Osteoblast (primary cell): ENCODE results near the gene TBC1D8. TPM values are rescaled to one million over a fixed set of nuclear protein-coding genes. Genes with fewer than 3 reads are reported as not detected.
"Not testable (repeated sequence)": the region's sequence is repeated elsewhere in the genome, so short reads cannot be mapped to it uniquely, and the experiment has no call there.

Experiments
- DNase-seq: peaks from one replicate; pipeline ENCODE4 v3.0.0; 2011; ENCODE audit warnings: low spot score, mixed read lengths; ENCODE audit not compliant: insufficient read length; ENCODE audit errors: missing footprints
- H2AFZ ChIP-seq: 2 replicates; pipeline ENCODE4 v1.6.0; 2011; ENCODE audit warnings: mild to moderate bottlenecking, low read length
- H3K27ac ChIP-seq: 2 replicates; pipeline ENCODE4 v1.5.1; 2011; ENCODE audit warnings: mild to moderate bottlenecking, low read depth, low read length, moderate library complexity
- H3K27me3 ChIP-seq: 2 replicates; pipeline ENCODE4 v1.6.0; 2012; ENCODE audit warnings: mild to moderate bottlenecking, control low read depth, inconsistent platforms, low read length, moderate library complexity; ENCODE audit not compliant: insufficient read depth
- H3K36me3 ChIP-seq: 2 replicates; pipeline ENCODE4 v1.5.1; 2011; ENCODE audit warnings: mild to moderate bottlenecking, low read length, control low read depth, moderate library complexity; ENCODE audit not compliant: insufficient read depth
- H3K4me1 ChIP-seq: 2 replicates; pipeline ENCODE4 v1.5.1; 2011; ENCODE audit warnings: mild to moderate bottlenecking, low read length, control low read depth, moderate library complexity; ENCODE audit not compliant: insufficient read depth
- H3K4me2 ChIP-seq: 2 replicates; pipeline ENCODE4 v1.6.0; 2011; ENCODE audit warnings: mild to moderate bottlenecking, low read length; ENCODE audit not compliant: insufficient read depth
- H3K4me3 ChIP-seq: fragments of 200-600 bp; sonication (generic); 3 replicates; pipeline ENCODE4 v1.5.1; 2012; ENCODE audit warnings: mild to moderate bottlenecking, low read length, inconsistent platforms; ENCODE audit not compliant: insufficient read depth
- H3K79me2 ChIP-seq: 2 replicates; pipeline ENCODE4 v1.6.0; 2012; ENCODE audit warnings: mild to moderate bottlenecking, low read length, control low read depth, inconsistent platforms; ENCODE audit not compliant: insufficient read depth
- H3K9me3 ChIP-seq: 2 replicates; pipeline ENCODE4 v1.5.1; 2011; ENCODE audit warnings: low read depth, low read length, control low read depth
- H4K20me1 ChIP-seq: 2 replicates; pipeline ENCODE4 v1.6.0; 2012; ENCODE audit warnings: mild to moderate bottlenecking, low read length, control low read depth; ENCODE audit not compliant: insufficient read depth
- total RNA-seq: library from RNA; depleted of rRNA; stranded (reverse); fragments of >200 nt; gene quantifications from 2 replicates; pipeline ENCODE4 v1.2.3, GENCODE V29; 2012
- TF ChIP-seq, protein P1 (sequence below): IDR thresholded peaks from 2 replicates; pipeline ENCODE4 v1.5.1; 2011; ENCODE audit warnings: mild to moderate bottlenecking, low read depth, low read length, moderate library complexity; ENCODE audit errors: extremely low read depth

The TBC1D8 gene
- total RNA-seq, 1 donor: 13.4 TPM

DNA sequence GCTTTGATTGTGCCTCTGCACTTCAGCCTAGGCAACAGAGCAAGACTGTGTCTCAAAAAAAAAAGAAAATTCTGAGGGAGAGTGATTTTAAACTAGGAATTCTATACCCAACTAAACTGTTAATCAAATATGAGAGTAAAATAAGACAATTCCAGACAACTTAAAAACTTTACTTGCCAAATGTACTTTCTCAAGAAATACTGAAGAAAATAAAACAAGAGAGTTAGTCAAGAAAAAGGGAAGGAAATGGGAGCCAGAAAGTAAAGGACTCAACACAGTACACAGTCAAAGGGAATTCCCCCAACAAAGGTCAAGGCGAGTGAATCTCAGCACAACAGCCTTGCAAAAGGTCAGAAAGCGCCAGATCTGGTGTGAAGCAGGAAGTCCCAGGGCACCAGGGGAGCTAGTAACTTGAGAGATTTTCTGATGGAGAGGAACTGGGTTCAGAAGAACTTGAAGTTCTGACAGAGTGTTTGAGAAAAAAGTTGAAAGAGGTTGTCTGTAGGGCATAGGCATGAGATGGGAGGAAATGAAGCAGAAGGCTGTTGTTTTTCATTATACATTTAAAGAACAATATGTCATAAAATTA, 22.6 kb upstream of the TBC1D8 start:
- no peaks in the 10 kb centered on the region for H3K27me3 ChIP-seq
- TF ChIP-seq, protein P1, sequence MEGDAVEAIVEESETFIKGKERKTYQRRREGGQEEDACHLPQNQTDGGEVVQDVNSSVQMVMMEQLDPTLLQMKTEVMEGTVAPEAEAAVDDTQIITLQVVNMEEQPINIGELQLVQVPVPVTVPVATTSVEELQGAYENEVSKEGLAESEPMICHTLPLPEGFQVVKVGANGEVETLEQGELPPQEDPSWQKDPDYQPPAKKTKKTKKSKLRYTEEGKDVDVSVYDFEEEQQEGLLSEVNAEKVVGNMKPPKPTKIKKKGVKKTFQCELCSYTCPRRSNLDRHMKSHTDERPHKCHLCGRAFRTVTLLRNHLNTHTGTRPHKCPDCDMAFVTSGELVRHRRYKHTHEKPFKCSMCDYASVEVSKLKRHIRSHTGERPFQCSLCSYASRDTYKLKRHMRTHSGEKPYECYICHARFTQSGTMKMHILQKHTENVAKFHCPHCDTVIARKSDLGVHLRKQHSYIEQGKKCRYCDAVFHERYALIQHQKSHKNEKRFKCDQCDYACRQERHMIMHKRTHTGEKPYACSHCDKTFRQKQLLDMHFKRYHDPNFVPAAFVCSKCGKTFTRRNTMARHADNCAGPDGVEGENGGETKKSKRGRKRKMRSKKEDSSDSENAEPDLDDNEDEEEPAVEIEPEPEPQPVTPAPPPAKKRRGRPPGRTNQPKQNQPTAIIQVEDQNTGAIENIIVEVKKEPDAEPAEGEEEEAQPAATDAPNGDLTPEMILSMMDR: no peak
- H3K27ac ChIP-seq: no peak overlapping the region
- no peaks in the 10 kb centered on the region for H3K36me3 ChIP-seq
- H4K20me1 ChIP-seq: no peaks in the 10 kb centered on the region
- no peak overlapping the region for H3K4me3 ChIP-seq
- no peaks in the 10 kb centered on the region for H3K9me3 ChIP-seq
- H3K4me1 ChIP-seq: peaks cover 6% of the 10 kb centered on the region
- no peaks in the 10 kb centered on the region for H3K79me2 ChIP-seq
- DNase-seq: no peak
- H3K4me2 ChIP-seq: no peak overlapping the region
- no peak overlapping the region for H2AFZ ChIP-seq

DNA sequence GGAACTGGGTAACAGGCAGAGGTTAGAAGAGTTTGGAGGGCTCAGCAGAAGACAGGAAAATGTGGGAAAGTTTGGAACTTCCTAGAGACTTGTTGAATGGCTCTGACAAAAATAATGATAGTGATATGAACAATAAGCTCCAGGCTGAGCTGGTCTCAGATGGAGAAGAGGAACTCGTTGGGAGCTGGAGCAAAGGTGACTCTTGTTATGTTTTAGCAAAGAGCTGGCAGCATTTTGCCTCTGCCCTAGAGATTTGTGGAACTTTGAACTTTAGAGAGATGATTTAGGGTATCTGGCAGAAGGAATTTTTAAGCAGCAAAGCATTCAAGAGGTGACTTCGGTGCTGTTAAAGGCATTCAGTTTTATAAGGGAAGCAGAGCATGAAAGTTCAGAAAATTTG, 18.6 kb upstream of the TBC1D8 start:
- H3K79me2 ChIP-seq: not testable (repeated sequence)

DNA sequence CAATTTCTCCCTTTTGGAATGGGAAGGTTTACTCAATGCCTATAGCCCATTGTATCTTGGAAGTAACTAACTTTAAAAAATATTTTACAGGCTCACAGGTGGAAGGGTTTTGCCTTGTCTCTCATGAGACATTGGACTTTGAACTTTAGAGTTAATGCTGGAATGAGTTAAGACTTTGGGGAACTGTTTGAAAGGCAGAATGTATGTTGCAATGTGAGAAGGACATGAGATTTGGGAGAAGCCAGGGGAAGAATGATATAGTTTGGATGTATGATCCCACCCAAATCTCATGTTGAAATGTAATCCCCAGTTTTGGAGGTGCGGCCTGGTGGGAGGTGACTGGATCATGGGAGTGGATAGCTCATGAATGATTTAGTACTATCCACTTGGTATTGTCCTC, 17.5 kb upstream of the TBC1D8 start:
- Histone ChIP-seq H3K27me3 (no peaks in the 10 kb centered on the region), H3K4me3 (no peak overlapping the region), H3K4me1 (no peaks in the 10 kb centered on the region), H3K4me2 (no peak overlapping the region), H3K79me2 (no peaks in the 10 kb centered on the region), H4K20me1 (no peaks in the 10 kb centered on the region), H3K36me3 (no peaks in the 10 kb centered on the region), H3K27ac (no peak overlapping the region), H3K9me3 (no peaks in the 10 kb centered on the region), H2AFZ (no peak overlapping the region)
- TF ChIP-seq, protein P1: no peak
- DNase-seq: no peak

More for the DNA sequence above, 18.6 kb upstream of the TBC1D8 start:
- H4K20me1 ChIP-seq, H3K36me3 ChIP-seq, H3K4me2 ChIP-seq, H2AFZ ChIP-seq, H3K27ac ChIP-seq, H3K4me3 ChIP-seq, H3K27me3 ChIP-seq, DNase-seq, H3K9me3 ChIP-seq, H3K4me1 ChIP-seq: not testable (repeated sequence)

DNA sequence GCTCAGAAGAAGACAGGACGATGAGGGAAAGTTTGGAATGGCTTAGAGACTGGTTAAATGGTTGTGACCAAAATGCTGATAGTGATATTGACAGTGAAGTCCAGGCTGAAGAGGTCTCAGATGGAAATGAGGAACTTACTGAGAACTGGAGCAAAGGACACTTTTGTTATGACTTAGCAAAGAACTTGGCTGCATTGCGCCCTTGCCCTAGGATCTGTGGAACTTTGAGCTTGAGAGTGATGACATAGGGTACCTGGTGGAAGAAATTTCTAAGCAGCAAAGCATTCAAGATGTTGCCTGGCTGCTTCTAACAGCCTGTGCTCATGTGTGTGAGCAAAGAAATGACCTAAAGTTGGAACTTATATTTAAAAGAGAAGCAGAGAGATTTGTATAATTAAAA, 16.4 kb upstream of the TBC1D8 start:
- not testable (repeated sequence) for H3K36me3 ChIP-seq, H3K4me3 ChIP-seq, H4K20me1 ChIP-seq, H3K4me2 ChIP-seq, H3K27ac ChIP-seq, DNase-seq, H3K9me3 ChIP-seq, H3K79me2 ChIP-seq, H3K4me1 ChIP-seq, H3K27me3 ChIP-seq, H2AFZ ChIP-seq

DNA sequence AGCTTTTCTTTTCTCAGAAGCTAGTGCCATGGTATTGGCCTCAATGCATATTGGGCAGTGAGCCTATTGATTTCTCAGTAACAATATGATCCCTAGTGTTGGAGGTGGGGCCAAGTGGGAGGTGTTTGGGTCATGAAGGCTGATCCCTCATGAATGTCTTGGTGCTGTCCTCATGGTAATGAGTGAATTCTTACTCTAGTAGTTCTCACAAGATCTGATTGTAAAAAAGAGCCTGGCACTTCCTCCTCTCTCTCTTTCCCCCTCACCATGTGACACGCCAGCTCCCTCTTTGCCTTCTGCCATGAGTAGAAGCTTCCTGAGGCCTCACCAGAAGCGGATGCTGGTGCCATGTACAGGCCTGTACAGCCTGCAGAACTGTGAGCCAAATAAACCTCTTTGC, 12.8 kb upstream of the TBC1D8 start:
- Histone ChIP-seq H3K9me3 (no peaks in the 10 kb centered on the region), H3K27ac (no peak overlapping the region), H4K20me1 (no peaks in the 10 kb centered on the region), H2AFZ (no peak overlapping the region), H3K27me3 (no peaks in the 10 kb centered on the region), H3K4me2 (no peak overlapping the region), H3K79me2 (no peaks in the 10 kb centered on the region), H3K4me3 (no peak overlapping the region), H3K4me1 (peaks cover 3% of the 10 kb centered on the region), H3K36me3 (no peaks in the 10 kb centered on the region)
- TF ChIP-seq, protein P1: no peak
- no peak for DNase-seq
